Gastrocnemius medialis (tissue), 4 donors: Measurements from ENCODE around the gene CAMK1G. TPM values are rescaled to one million over a fixed set of nuclear protein-coding genes. Genes with fewer than 3 reads are reported as not detected.

Source experiments
- ATAC-seq, 2 donors: fragments of 150-250 bp; one replicate each; pipeline ENCODE4 v1.9.1; 2016
- DNase-seq, 2 donors: peaks; one replicate each; pipeline ENCODE4 v3.0.0-alpha.2; 2019
- H3K27ac ChIP-seq, 4 donors: fragments of 200-600 bp; sonication (generic); 1 replicate in 1 of 4; 2 replicates in 3 of 4; pipeline ENCODE4 v1.5.1; 2016 to 2018; ENCODE audit warnings: mild to moderate bottlenecking in 2 of 4, moderate library complexity in 1 of 4
- H3K27me3 ChIP-seq, 3 donors: fragments of 200-600 bp; sonication (generic) in 2 of 3; 1 replicate in 1 of 3; 2 replicates in 2 of 3; pipeline versions ENCODE4 v1.5.1 to v1.6.0; 2016 to 2019; ENCODE audit warnings: mild to moderate bottlenecking in 1 of 3, moderate library complexity in 1 of 3
- H3K36me3 ChIP-seq, 2 donors: fragments of 200-600 bp; sonication (generic) in 1 of 2; one replicate each; pipeline ENCODE4 v1.5.1; 2017 to 2018
- H3K4me1 ChIP-seq, 2 donors: fragments of 200-600 bp; sonication (generic) in 1 of 2; one replicate each; pipeline ENCODE4 v1.5.1; 2016 to 2017; ENCODE audit warnings: mild to moderate bottlenecking in 2 of 2
- H3K4me3 ChIP-seq, 4 donors: fragments of 200-600 bp; sonication (generic) in 3 of 4; 1 replicate in 1 of 4; 2 replicates in 3 of 4; pipeline ENCODE4 v1.5.1; 2016 to 2019; ENCODE audit warnings: mild to moderate bottlenecking in 2 of 4
- H3K9me3 ChIP-seq, 3 donors: fragments of 200-600 bp; sonication (generic) in 2 of 3; 1 replicate in 1 of 3; 2 replicates in 2 of 3; pipeline ENCODE4 v1.5.1; 2016 to 2019
- POLR2A ChIP-seq, 2 donors: fragments of 450-650 bp; IDR thresholded peaks; one replicate each; pipeline ENCODE4 v1.6.1; 2017; ENCODE audit warnings: antibody characterized with exemption in 2 of 2, mild to moderate bottlenecking in 2 of 2, moderate library complexity in 2 of 2
- in situ Hi-C, 4 donors: fragments of 200-750 bp; cut with MboI; loops; one replicate each; pipeline versions ENCODE4 v1.15.0 to v1.8.0; 2017; ENCODE audit warnings: low sequenced_read_pairs in 4 of 4
- intact Hi-C: fragments of 100-400 bp; cut with DNase I; formaldehyde crosslinking; loops from one replicate; pipeline ENCODE4 v1.15.1; 2023; ENCODE audit warnings: low total_unique reads
- total RNA-seq, 4 donors: library from RNA; depleted of rRNA; stranded (reverse); fragments of >200 nt; gene quantifications; one replicate each; pipeline versions ENCODE4 v1.1.0 to v1.2.3, GENCODE V29; 2016
- TF ChIP-seq, protein P1 (sequence below), 5 experiments: fragments of 450-650 bp in 3 of 5; fragments of 200-600 bp in 2 of 5; sonication (generic) in 2 of 5; IDR thresholded peaks in 4 of 5; conservative IDR thresholded peaks in 1 of 5; 1 replicate in 4 of 5; 2 replicates in 1 of 5; pipeline ENCODE4 v1.5.1; 2016 to 2019; ENCODE audit warnings: antibody characterized with exemption in 5 of 5, mild to moderate bottlenecking in 3 of 5, moderate library complexity in 3 of 5

CAMK1G gene
- total RNA-seq, 4 donors from 2014 or later, result 0.16 TPM; not detected in 3

DNA sequence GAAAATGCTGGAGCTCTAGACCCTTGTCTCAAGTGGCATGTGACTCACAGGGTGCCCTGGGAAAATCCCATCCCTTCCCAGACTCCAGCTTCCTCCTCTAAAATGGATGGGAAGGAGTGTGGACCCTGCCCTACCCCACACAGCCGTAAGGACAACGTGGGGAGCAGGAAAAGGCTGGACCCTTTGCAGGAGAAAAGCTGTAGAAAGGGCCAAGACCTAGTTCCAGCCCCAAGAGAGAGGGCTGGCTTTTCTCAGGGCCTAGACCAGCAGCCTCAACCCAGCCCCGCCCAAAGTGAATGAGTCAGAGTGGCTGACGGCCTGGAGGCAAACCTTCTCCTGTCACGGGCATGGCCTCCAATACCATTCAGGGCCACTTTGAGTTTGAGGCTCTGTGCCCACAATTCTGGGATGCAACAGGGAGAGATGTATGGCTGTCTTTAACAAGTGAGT lies 67.6 kb downstream of the CAMK1G start:
- Histone ChIP-seq H3K4me3 (no peak overlapping the region), H3K36me3 (no peaks in the 10 kb centered on the region), H3K27me3 (no peaks in the 10 kb centered on the region), H3K4me1 (peaks cover 49 to 53% of the 10 kb centered on the region in 2 donors), H3K27ac (peak overlapping the region in 2 of 4 donors; percentile 10 to 36), H3K9me3 (no peaks in the 10 kb centered on the region)
- peak in 1 of 2 donors; percentile 61 for DNase-seq
- TF ChIP-seq, protein P1, sequence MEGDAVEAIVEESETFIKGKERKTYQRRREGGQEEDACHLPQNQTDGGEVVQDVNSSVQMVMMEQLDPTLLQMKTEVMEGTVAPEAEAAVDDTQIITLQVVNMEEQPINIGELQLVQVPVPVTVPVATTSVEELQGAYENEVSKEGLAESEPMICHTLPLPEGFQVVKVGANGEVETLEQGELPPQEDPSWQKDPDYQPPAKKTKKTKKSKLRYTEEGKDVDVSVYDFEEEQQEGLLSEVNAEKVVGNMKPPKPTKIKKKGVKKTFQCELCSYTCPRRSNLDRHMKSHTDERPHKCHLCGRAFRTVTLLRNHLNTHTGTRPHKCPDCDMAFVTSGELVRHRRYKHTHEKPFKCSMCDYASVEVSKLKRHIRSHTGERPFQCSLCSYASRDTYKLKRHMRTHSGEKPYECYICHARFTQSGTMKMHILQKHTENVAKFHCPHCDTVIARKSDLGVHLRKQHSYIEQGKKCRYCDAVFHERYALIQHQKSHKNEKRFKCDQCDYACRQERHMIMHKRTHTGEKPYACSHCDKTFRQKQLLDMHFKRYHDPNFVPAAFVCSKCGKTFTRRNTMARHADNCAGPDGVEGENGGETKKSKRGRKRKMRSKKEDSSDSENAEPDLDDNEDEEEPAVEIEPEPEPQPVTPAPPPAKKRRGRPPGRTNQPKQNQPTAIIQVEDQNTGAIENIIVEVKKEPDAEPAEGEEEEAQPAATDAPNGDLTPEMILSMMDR (IDR thresholded peaks at IDR 0.05 in 4 of 5, conservative IDR thresholded peaks at IDR 0.05 in 1 of 5), result no peak
- TF ChIP-seq POLR2A (IDR thresholded peaks at IDR 0.05), result no peak
- intact Hi-C loops (no loop called here), in situ Hi-C loops (no loop called here)
- peak; percentile 40 to 41 for ATAC-seq

DNA sequence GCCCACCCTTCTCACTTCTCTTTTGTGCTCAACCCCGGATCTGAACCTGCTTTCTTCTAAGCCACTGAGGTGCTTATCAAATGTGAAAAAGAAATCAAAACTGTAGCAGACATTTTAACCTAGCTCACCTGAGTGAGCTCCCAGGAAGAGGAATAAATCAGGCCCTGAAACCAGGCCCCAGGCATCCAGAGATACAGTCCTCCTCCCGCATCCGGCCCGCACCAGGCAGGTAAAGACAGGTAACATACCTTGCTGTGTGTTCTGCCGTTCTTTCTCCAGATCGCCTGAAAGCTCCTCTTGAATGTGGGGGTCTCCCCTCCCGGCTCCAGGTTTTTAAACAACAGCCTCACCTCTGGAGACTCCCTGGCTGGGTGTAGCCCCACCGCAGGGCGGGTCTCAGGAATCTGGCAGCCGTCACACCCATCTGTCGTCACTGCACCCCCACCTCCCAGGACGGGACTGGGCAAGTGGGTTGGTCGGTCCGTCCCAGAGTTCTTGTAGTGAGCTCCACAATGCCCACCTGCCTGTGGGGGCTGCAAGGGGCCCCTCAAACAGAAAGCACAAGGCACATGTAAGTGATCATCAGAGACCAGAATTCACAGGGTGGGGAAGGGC lies 68.7 kb downstream of the CAMK1G start, which contains the start of gene LAMB3:
Gene LAMB3, minus strand, starts transcription at position 305 of the 615 bp plus-strand sequence. CDS start 1,481 bp downstream, outside the sequence.
- H3K4me1 ChIP-seq, result peaks cover 38 to 42% of the 10 kb centered on the region in 2 donors
- DNase-seq, result no peak
- ATAC-seq, result no peak
- in situ Hi-C loops (no loop called here), intact Hi-C loops (no loop called here)
- H3K4me3 ChIP-seq, result no peak within 1 kb of the TSS
- no peaks in the 10 kb centered on the region for H3K9me3 ChIP-seq
- no peaks in the 10 kb centered on the region for H3K27me3 ChIP-seq
- peak within 1 kb of the TSS; percentile 14 to 67 (median 53) for H3K27ac ChIP-seq
- TF ChIP-seq, protein P1 (IDR thresholded peaks at IDR 0.05 in 4 of 5, conservative IDR thresholded peaks at IDR 0.05 in 1 of 5), result no peak
- no peaks in the 10 kb centered on the region for H3K36me3 ChIP-seq

DNA sequence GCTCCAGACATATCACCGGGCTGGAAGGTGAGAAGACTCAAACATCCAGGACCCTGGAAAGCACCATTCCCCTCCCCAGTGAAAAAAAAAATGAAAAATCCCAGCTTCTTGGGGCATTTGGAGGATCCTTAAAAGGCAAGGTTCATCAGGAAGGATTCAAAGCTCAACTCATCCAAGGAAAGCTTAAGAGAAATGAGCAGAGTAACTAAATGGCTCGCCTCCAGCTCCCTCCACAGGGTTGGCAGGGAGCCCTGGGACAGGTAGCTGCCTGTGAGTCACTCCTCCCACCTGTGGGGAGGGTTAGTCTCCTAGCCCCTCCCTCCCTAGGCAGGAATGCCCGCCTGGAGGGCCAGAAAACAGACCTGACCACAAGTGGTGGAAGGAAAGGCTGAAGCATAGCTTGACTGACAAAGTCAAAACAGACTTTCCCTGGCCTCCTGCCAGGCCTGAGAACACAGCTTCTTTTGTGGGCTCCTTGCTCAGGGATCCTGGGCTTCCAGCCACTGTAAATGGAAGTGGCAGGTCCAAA lies 69.4 kb downstream of the CAMK1G start:
- in situ Hi-C loops, result no loop called here
- TF ChIP-seq POLR2A (IDR thresholded peaks at IDR 0.05), result no peak
- TF ChIP-seq, protein P1 (IDR thresholded peaks at IDR 0.05 in 4 of 5, conservative IDR thresholded peaks at IDR 0.05 in 1 of 5), result no peak
- peaks cover 32 to 35% of the 10 kb centered on the region in 2 donors for H3K4me1 ChIP-seq

DNA sequence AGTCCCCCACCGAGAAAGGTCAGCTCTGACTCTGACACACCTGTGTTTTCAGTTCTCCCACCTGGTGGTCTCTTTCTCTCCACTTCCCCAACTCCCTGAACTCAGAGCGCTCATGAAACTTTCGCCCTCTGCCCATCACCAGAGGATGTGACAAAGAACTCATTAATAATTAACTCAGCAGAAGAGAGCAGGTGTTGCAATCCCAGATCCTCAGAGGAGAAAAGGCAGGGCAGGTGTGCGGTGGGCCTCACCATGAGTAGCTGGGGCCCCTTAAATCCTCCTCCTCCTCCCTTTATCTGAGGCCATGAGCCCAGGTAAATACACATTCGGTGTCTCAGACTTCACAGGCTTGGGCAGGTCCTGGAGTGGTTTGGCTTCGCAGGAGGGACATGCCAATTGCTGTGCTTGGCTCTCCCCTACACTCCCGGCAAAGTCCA lies 70.4 kb downstream of the CAMK1G start:
- Histone ChIP-seq H3K27me3 (no peaks in the 10 kb centered on the region), H3K36me3 (no peaks in the 10 kb centered on the region), H3K27ac (peak overlapping the region in 2 of 4 donors; percentile 64 to 67), H3K4me3 (no peak overlapping the region), H3K4me1 (peaks cover 22 to 27% of the 10 kb centered on the region in 2 donors), H3K9me3 (no peaks in the 10 kb centered on the region)
- DNase-seq, result no peak
- ATAC-seq, result no peak
- in situ Hi-C loops (no loop called here), intact Hi-C loops (no loop called here)
- TF ChIP-seq, protein P1 (IDR thresholded peaks at IDR 0.05 in 4 of 5, conservative IDR thresholded peaks at IDR 0.05 in 1 of 5), result no peak
- TF ChIP-seq POLR2A (IDR thresholded peaks at IDR 0.05), result no peak

More for the DNA sequence above, 69.4 kb downstream of the CAMK1G start:
- peak overlapping the region; percentile 14 to 67 (median 53) for H3K27ac ChIP-seq
- intact Hi-C loops, result no loop called here
- DNase-seq (peak in 1 of 2 donors; percentile 57), ATAC-seq (no peak)
- H3K9me3 ChIP-seq, result no peaks in the 10 kb centered on the region
- H3K4me3 ChIP-seq, result no peak overlapping the region
- H3K27me3 ChIP-seq, result no peaks in the 10 kb centered on the region
- no peaks in the 10 kb centered on the region for H3K36me3 ChIP-seq
